Right lung (tissue), 5 donors: ENCODE data around the gene MAPK12. TPM values are rescaled to one million over a fixed set of nuclear protein-coding genes. Genes with fewer than 3 reads are reported as not detected.

ENCODE experiments used
- DNase-seq, 2 donors: peaks; one replicate each; pipeline ENCODE4 v3.0.0-alpha.2; 2013
- polyA plus RNA-seq, 5 donors: library from polyadenylated mRNA; unstranded; fragments of 120-200 nt; gene quantifications; one replicate each; pipeline versions ENCODE4 v1.2.1 to v1.2.3, GENCODE V29; 2013; ENCODE audit warnings: inconsistent platforms in 1 of 5, low replicate concordance in 1 of 5; ENCODE audit not compliant: insufficient read length in 5 of 5, insufficient read depth in 1 of 5

MAPK12 gene
- polyA plus RNA-seq, 5 donors: 12.7 to 31.8 (median 25.8) TPM

GRCh38 chr22:50268655-50269113 lies 7.2 kb upstream of the MAPK12 start:
- no peak for DNase-seq

- no peak for DNase-seq
These were observed 6.3 kb upstream of the MAPK12 start for GRCh38 chr22:50267591-50268390.

- DNase-seq: no peak
These were observed 5.5 kb upstream of the MAPK12 start for GRCh38 chr22:50266994-50267393.

- no peak for DNase-seq
These were observed 3.6 kb upstream of the MAPK12 start for GRCh38 chr22:50264946-50265669.

GRCh38 chr22:50264104-50264745 lies 2.7 kb upstream of the MAPK12 start:
- DNase-seq: no peak

GRCh38 chr22:50262973-50263617 lies 1.6 kb upstream of the MAPK12 start:
- no peak for DNase-seq

GRCh38 chr22:50262460-50262911 lies 1.0 kb upstream of the MAPK12 start:
- no peak for DNase-seq

- DNase-seq: no peak
These were observed 475 bp downstream of the MAPK12 start for GRCh38 chr22:50260801-50261614.

GRCh38 chr22:50260434-50260800 lies 1.1 kb downstream of the MAPK12 start:
- no peak for DNase-seq

GRCh38 chr22:50259302-50259701 lies 2.2 kb downstream of the MAPK12 start:
- DNase-seq: no peak

- DNase-seq: no peak
These were observed 2.9 kb downstream of the MAPK12 start for GRCh38 chr22:50258361-50259292.

- DNase-seq: no peak
These were observed 3.8 kb downstream of the MAPK12 start for GRCh38 chr22:50257451-50258360.

- DNase-seq: no peak
These were observed 4.4 kb downstream of the MAPK12 start for GRCh38 chr22:50257041-50257440.

- no peak for DNase-seq
These were observed 5.1 kb downstream of the MAPK12 start for GRCh38 chr22:50256258-50256862.

GRCh38 chr22:50255607-50256006 lies 5.9 kb downstream of the MAPK12 start:
- DNase-seq: no peak

GRCh38 chr22:50255099-50255498 lies 6.4 kb downstream of the MAPK12 start:
- no peak for DNase-seq

GRCh38 chr22:50253941-50254340 lies 7.5 kb downstream of the MAPK12 start:
- DNase-seq: no peak
